Measurements from ENCODE around the gene LRRC53. TPM values are rescaled to one million over a fixed set of nuclear protein-coding genes. Genes with fewer than 3 reads are reported as not detected.

LRRC53 gene
- total and polyA plus RNA-seq, 2 of the 4 experiments (the other 2 are of a cell fraction) = not detected

GRCh38 chr1:74465193-74465681 is 47.2 kb downstream of the LRRC53 start:
- ATAC-seq (ENCODE audit: low read depth) (no peak), DNase-seq (no peak)
- WGBS, 2 experiments (ENCODE audit: extremely low coverage in 2 of 2, insufficient read length in 1 of 2) = 94% methylated on average over 6 of the region's 24 CpGs; no CpG with 5 or more reads in 1 of the 2 experiments
- no peak overlapping the region for H3K18ac ChIP-seq (ENCODE audit: low read depth, low read length)
- H3K36me3 ChIP-seq (ENCODE audit: control insufficient read depth, insufficient read depth, low read length) = no peaks in the 10 kb centered on the region
- H2BK20ac ChIP-seq (ENCODE audit: low read depth, low read length) = no peak overlapping the region
- no peak overlapping the region for H3K9ac ChIP-seq (ENCODE audit: low read depth, low read length)
- H3K9me1 ChIP-seq (ENCODE audit: insufficient read depth, low read length) = no peaks in the 10 kb centered on the region
- no peak overlapping the region for H4K8ac ChIP-seq (ENCODE audit: low read depth in 2 of 2, low read length in 2 of 2)
- H2AK5ac ChIP-seq (ENCODE audit: low read depth, low read length) = no peak overlapping the region
- H3K23ac ChIP-seq (ENCODE audit: low read depth, low read length) = no peak overlapping the region
- no TSS peak for BruUV-seq (replicated peaks)
- no peak overlapping the region for H3K56ac ChIP-seq (ENCODE audit: extremely low read depth, insufficient read depth, low read length)
- no peak for TF ChIP-seq FOS (IDR thresholded peaks at IDR 0.05; ENCODE audit: low read depth, low read length)
- TF ChIP-seq ELK1 (IDR thresholded peaks at IDR 0.05; ENCODE audit: borderline replicate concordance, low read depth, low read length) = no peak
- TF ChIP-seq RAD21 (IDR thresholded peaks at IDR 0.05; ENCODE audit: low read length) = no peak
- no peak for TF ChIP-seq SMC3 (IDR thresholded peaks at IDR 0.05; ENCODE audit: low read depth, low read length)
- TF ChIP-seq USF2 (IDR thresholded peaks at IDR 0.05; ENCODE audit: low read depth, low read length) = no peak
- TF ChIP-seq BHLHE40 (IDR thresholded peaks at IDR 0.05; ENCODE audit: low read depth, low read length) = no peak
- TF ChIP-seq MAZ (IDR thresholded peaks at IDR 0.05; ENCODE audit: borderline replicate concordance, low read depth, low read length) = no peak
- no peak for TF ChIP-seq POLR2A (IDR thresholded peaks at IDR 0.05; ENCODE audit: low read depth, low read length)
- no peak for TF ChIP-seq RCOR1 (IDR thresholded peaks at IDR 0.05; ENCODE audit: insufficient replicate concordance, low read length)
- TF ChIP-seq MXI1 (IDR thresholded peaks at IDR 0.05; ENCODE audit: borderline replicate concordance, low read depth, low read length) = no peak
- no peak for TF ChIP-seq MAFK (IDR thresholded peaks at IDR 0.05; ENCODE audit: low read depth, low read length)
- TF ChIP-seq CHD1 (IDR thresholded peaks at IDR 0.05; ENCODE audit: low read depth, low read length) = no peak
- ChIA-PET POLR2A (ENCODE audit: unreplicated experiment) (no interaction called here), CTCF (no interaction called here)
- H3K79me1 ChIP-seq (ENCODE audit: low read depth in 1 of 2, low read length in 2 of 2) = no peaks in the 10 kb centered on the region
- no peak overlapping the region for H3K27ac ChIP-seq (ENCODE audit: insufficient read depth, low read length)
- H2AK9ac ChIP-seq (replicated peaks; ENCODE audit: low read depth, low read length, poor library complexity) = no peak overlapping the region
- dilution Hi-C loops (cut with HindIII; ENCODE audit: low sequenced_read_pairs, unreplicated experiment) = no loop called here
- H3K27me3 ChIP-seq (ENCODE audit: control insufficient read depth, insufficient read depth, low read length) = no peaks in the 10 kb centered on the region
- H4K20me1 ChIP-seq (ENCODE audit: insufficient read depth, low read length) = no peaks in the 10 kb centered on the region
- H4K5ac ChIP-seq (ENCODE audit: low read depth, low read length) = no peak overlapping the region
- in situ Hi-C loops (cut with MboI; ENCODE audit: low sequenced_read_pairs) = no loop called here
- no peak overlapping the region for H2BK5ac ChIP-seq (ENCODE audit: low read depth, low read length, poor library complexity, severe bottlenecking)
- H3K4me2 ChIP-seq (ENCODE audit: low read depth, low read length) = no peak overlapping the region
- no peak overlapping the region for H3K4ac ChIP-seq (ENCODE audit: low read depth, low read length)
- no peak overlapping the region for H2BK15ac ChIP-seq (ENCODE audit: low read depth, low read length)
- no peak overlapping the region for H3K4me3 ChIP-seq (ENCODE audit: insufficient read depth, low read depth, low read length)
- peaks cover 2% of the 10 kb centered on the region; the same call in 1 of the 2 replicates for H3K4me1 ChIP-seq (ENCODE audit: control insufficient read depth, insufficient read depth, low read length)
- no peaks in the 10 kb centered on the region for H3K9me3 ChIP-seq (ENCODE audit: control insufficient read depth, insufficient read depth, low read length)
- H2AFZ ChIP-seq (replicated peaks; ENCODE audit: low read length, poor library complexity) = no peak overlapping the region
- intact Hi-C loops (cut with micrococcal nuclease) = loop anchor here (10.0 kb wide), 1 partner anchor 260 kb away; no protein-coding TSS in a partner anchor
- H3K14ac ChIP-seq (replicated peaks; ENCODE audit: low read depth, low read length) = no peak overlapping the region
- H2BK120ac ChIP-seq (ENCODE audit: low read depth, low read length) = no peak overlapping the region
- no peak overlapping the region for H4K91ac ChIP-seq (ENCODE audit: insufficient read depth, low read depth, low read length)
